ENCODE measurements around the gene STAT3. TPM values are rescaled to one million over a fixed set of nuclear protein-coding genes. Genes with fewer than 3 reads are reported as not detected.

Gene STAT3
- polyA plus RNA-seq, 1 experiment: 74.4 TPM

GRCh38 chr17:42337442-42337841 lies 50.8 kb downstream of the STAT3 start:
- ChIA-PET CTCF (no interaction called here), POLR2A (no interaction called here)
- DNase-seq (ENCODE audit: low read depth): no peak
- Histone ChIP-seq H3K4me3 (ENCODE audit: low read depth, low read length) (no peak overlapping the region), H3K36me3 (ENCODE audit: control insufficient read depth, insufficient read depth, low read length) (peaks cover 32% of the 10 kb centered on the region), H3K27me3 (ENCODE audit: control insufficient read depth, insufficient read depth, low read length) (no peaks in the 10 kb centered on the region)
- no peak for TF ChIP-seq CTCF (IDR thresholded peaks at IDR 0.05; ENCODE audit: insufficient read depth, low read depth, low read length)

GRCh38 chr17:42334677-42335076 lies 53.6 kb downstream of the STAT3 start:
- no peak for DNase-seq (ENCODE audit: low read depth)

GRCh38 chr17:42333053-42333452 lies 55.2 kb downstream of the STAT3 start:
- ChIA-PET POLR2A (no interaction called here), CTCF (interaction anchor here (0.6 to 1.6 kb wide), 2 partner anchors 182 to 194 kb away, joined by 3 to 4 read pairs; no protein-coding TSS in a partner anchor)
- no peak for DNase-seq (ENCODE audit: low read depth)
- Histone ChIP-seq H3K4me3 (ENCODE audit: low read depth, low read length) (no peak overlapping the region), H3K36me3 (ENCODE audit: control insufficient read depth, insufficient read depth, low read length) (peaks cover 21% of the 10 kb centered on the region), H3K27me3 (ENCODE audit: control insufficient read depth, insufficient read depth, low read length) (no peaks in the 10 kb centered on the region)
- no peak for TF ChIP-seq CTCF (IDR thresholded peaks at IDR 0.05; ENCODE audit: insufficient read depth, low read depth, low read length)

More at GRCh38 chr17:42334677-42335076, 53.6 kb downstream of the STAT3 start:
- ChIA-PET CTCF (interaction anchor here (0.9 to 1.6 kb wide), 2 partner anchors 13 to 193 kb away, joined by 4 to 5 read pairs; no protein-coding TSS in a partner anchor), POLR2A (no interaction called here)
- Histone ChIP-seq H3K4me3 (ENCODE audit: low read depth, low read length) (no peak overlapping the region), H3K36me3 (ENCODE audit: control insufficient read depth, insufficient read depth, low read length) (peaks cover 29% of the 10 kb centered on the region), H3K27me3 (ENCODE audit: control insufficient read depth, insufficient read depth, low read length) (no peaks in the 10 kb centered on the region)
- TF ChIP-seq CTCF (IDR thresholded peaks at IDR 0.05; ENCODE audit: insufficient read depth, low read depth, low read length): no peak

- no peak overlapping the region for H3K4me3 ChIP-seq (ENCODE audit: low read depth, low read length)
- ChIA-PET POLR2A (interaction anchor here (0.5 to 1.5 kb wide), 6 partner anchors 11 to 94 kb away, joined by 3 to 18 read pairs (median 4); partner anchors contain the start of genes CAVIN1 and STAT3), CTCF (interaction anchor here (1.0 to 8.2 kb wide), 7 partner anchors 11 to 198 kb away, joined by 3 to 90 read pairs (median 5); partner anchors contain the start of gene STAT3)
- no peaks in the 10 kb centered on the region for H3K27me3 ChIP-seq (ENCODE audit: control insufficient read depth, insufficient read depth, low read length)
- no peak for TF ChIP-seq CTCF (IDR thresholded peaks at IDR 0.05; ENCODE audit: insufficient read depth, low read depth, low read length)
- H3K36me3 ChIP-seq (ENCODE audit: control insufficient read depth, insufficient read depth, low read length): peaks cover 17% of the 10 kb centered on the region
- DNase-seq (ENCODE audit: low read depth): peak; percentile 52
Measured at GRCh38 chr17:42329025-42329976, 58.9 kb downstream of the STAT3 start.

GRCh38 chr17:42325026-42325425 lies 63.2 kb downstream of the STAT3 start:
- CTCF ChIA-PET: interaction anchor here (1.3 to 8.2 kb wide), 10 partner anchors 11 to 202 kb away, joined by 3 to 90 read pairs (median 4); partner anchors contain the start of genes CAVIN1 and STAT3
- Histone ChIP-seq H3K27me3 (ENCODE audit: control insufficient read depth, insufficient read depth, low read length) (no peaks in the 10 kb centered on the region), H3K36me3 (ENCODE audit: control insufficient read depth, insufficient read depth, low read length) (peaks cover 15% of the 10 kb centered on the region), H3K4me3 (ENCODE audit: low read depth, low read length) (no peak overlapping the region)
- peak; percentile 9; the same call in 1 of the 2 replicates for TF ChIP-seq CTCF (IDR thresholded peaks at IDR 0.05; ENCODE audit: insufficient read depth, low read depth, low read length)
- peak; percentile 73 for DNase-seq (ENCODE audit: low read depth)
- POLR2A ChIA-PET: interaction anchor here (0.5 to 1.2 kb wide), 3 partner anchors 64 to 211 kb away, joined by 4 read pairs; partner anchors contain the start of genes CAVIN1 and NAGLU

Data from BJ (cell line).